Breast epithelium (tissue), 4 donors: ENCODE results near the gene GPR107. TPM values are rescaled to one million over a fixed set of nuclear protein-coding genes. Genes with fewer than 3 reads are reported as not detected.

ENCODE experiments used
- DNase-seq, 2 donors: peaks; one replicate each; pipeline ENCODE4 v3.0.0-alpha.2; 2019; ENCODE audit warnings: low spot score in 2 of 2
- H3K27ac ChIP-seq, 2 donors: fragments of 200-600 bp; sonication (generic) in 1 of 2; one replicate each; pipeline ENCODE4 v1.5.1; 2016 to 2019; ENCODE audit warnings: mild to moderate bottlenecking in 1 of 2
- H3K27me3 ChIP-seq, 2 donors: fragments of 200-600 bp; sonication (generic) in 1 of 2; one replicate each; pipeline versions ENCODE4 v1.5.1 to v1.6.0; 2017 to 2019; ENCODE audit warnings: control low read depth in 1 of 2, mild to moderate bottlenecking in 1 of 2
- H3K36me3 ChIP-seq: fragments of 200-600 bp; one replicate; pipeline ENCODE4 v1.5.1; 2019
- H3K4me1 ChIP-seq, 2 donors: fragments of 200-600 bp; sonication (generic); one replicate each; pipeline ENCODE4 v1.5.1; 2016 to 2019; ENCODE audit warnings: control low read depth in 1 of 2
- H3K4me3 ChIP-seq, 3 donors: fragments of 200-600 bp; sonication (generic); 1 replicate in 2 of 3; 2 replicates in 1 of 3; pipeline ENCODE4 v1.5.1; 2016 to 2019; ENCODE audit warnings: mild to moderate bottlenecking in 3 of 3, moderate library complexity in 2 of 3
- H3K9me3 ChIP-seq, 2 donors: fragments of 200-600 bp; sonication (generic) in 1 of 2; one replicate each; pipeline ENCODE4 v1.5.1; 2016 to 2019; ENCODE audit warnings: control low read depth in 1 of 2
- POLR2A ChIP-seq: fragments of 450-650 bp; IDR thresholded peaks from one replicate; pipeline ENCODE4 v1.6.1; 2016; ENCODE audit warnings: antibody characterized with exemption, mild to moderate bottlenecking, moderate library complexity
- POLR2AphosphoS5 ChIP-seq, 3 donors: sonication (generic); formaldehyde crosslinking; IDR thresholded peaks; one replicate each; pipeline ENCODE4 v1.6.1; 2017; ENCODE audit warnings: antibody characterized with exemption in 3 of 3
- intact Hi-C: fragments of 100-400 bp; cut with DNase I; formaldehyde crosslinking; loops from one replicate; pipeline ENCODE4 v1.15.1; 2023; ENCODE audit warnings: low total_unique reads
- total RNA-seq, 3 donors: library from RNA; depleted of rRNA; stranded (reverse); fragments of >200 nt; gene quantifications; one replicate each; pipeline ENCODE4 v1.1.0, GENCODE V29; 2016
- TF ChIP-seq, protein P1 (sequence below), 3 donors: fragments of 450-650 bp; IDR thresholded peaks; one replicate each; pipeline ENCODE4 v1.5.1; 2016 to 2017; ENCODE audit warnings: antibody characterized with exemption in 3 of 3, mild to moderate bottlenecking in 3 of 3, moderate library complexity in 3 of 3

Gene GPR107
- total RNA-seq, 3 donors from 2014 or later, result 22.5 to 26.9 (median 25.6) TPM

DNA sequence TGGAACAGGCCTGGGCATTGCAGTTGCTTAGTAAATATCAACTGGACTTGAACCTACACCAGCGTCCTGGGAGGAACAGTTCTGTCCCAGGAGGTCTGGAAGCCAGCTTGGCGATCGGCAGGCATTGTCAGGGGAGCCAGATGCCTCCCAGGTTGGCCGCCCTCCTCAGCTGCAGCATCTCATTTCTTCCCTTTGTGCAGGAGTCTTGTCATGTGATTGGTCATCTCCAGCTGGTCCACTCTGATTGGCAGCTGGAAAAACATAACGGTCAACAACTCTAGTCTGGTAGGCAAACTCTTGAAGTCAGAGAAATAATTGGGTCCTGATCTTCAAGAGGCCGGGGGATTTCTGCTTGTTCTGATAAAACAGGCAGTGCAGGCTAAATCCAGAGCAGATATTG, 88.9 kb downstream of the GPR107 start:
- H3K4me3 ChIP-seq, result no peak overlapping the region
- H3K27me3 ChIP-seq, result no peaks in the 10 kb centered on the region
- H3K36me3 ChIP-seq, result no peaks in the 10 kb centered on the region
- no peaks in the 10 kb centered on the region for H3K9me3 ChIP-seq
- TF ChIP-seq POLR2AphosphoS5 (IDR thresholded peaks at IDR 0.05) (no peak), POLR2A (no peak)
- TF ChIP-seq, protein P1, sequence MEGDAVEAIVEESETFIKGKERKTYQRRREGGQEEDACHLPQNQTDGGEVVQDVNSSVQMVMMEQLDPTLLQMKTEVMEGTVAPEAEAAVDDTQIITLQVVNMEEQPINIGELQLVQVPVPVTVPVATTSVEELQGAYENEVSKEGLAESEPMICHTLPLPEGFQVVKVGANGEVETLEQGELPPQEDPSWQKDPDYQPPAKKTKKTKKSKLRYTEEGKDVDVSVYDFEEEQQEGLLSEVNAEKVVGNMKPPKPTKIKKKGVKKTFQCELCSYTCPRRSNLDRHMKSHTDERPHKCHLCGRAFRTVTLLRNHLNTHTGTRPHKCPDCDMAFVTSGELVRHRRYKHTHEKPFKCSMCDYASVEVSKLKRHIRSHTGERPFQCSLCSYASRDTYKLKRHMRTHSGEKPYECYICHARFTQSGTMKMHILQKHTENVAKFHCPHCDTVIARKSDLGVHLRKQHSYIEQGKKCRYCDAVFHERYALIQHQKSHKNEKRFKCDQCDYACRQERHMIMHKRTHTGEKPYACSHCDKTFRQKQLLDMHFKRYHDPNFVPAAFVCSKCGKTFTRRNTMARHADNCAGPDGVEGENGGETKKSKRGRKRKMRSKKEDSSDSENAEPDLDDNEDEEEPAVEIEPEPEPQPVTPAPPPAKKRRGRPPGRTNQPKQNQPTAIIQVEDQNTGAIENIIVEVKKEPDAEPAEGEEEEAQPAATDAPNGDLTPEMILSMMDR (IDR thresholded peaks at IDR 0.05), result no peak
- no peaks in the 10 kb centered on the region for H3K4me1 ChIP-seq
- no peak overlapping the region for H3K27ac ChIP-seq
- no peak for DNase-seq
- intact Hi-C loops, result no loop called here

DNA sequence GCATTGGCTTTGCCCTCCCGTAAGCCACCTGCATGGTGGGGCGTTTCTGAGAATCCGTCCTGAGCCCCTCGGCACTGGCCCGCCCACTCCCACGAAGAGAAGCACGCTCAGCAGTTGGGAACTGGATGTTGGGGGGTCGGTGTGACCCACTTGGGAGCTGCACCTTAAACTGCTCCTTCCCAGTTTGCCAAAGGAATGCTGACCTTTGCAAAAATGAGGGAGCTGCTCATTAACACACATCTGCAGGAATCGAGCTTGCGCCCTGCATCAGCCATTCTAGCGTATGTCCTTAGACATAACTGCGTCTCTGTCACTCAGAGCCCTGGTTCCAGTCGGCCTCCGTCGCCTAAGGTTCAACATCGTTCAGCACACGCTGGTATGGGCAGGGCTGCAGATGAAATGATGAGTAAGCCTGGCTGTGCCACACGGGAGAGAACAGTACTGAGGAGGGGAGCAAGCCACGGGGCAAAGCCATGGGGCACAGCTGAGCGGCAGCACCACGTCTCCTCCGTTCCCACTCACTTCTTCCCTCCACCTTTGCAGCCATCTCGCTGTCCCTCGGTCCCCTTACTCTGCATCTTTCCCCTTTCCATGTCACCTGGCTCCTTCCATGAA, 89.7 kb downstream of the GPR107 start:
- intact Hi-C loops, result no loop called here
- no peaks in the 10 kb centered on the region for H3K36me3 ChIP-seq
- H3K27me3 ChIP-seq, result no peaks in the 10 kb centered on the region
- no peak overlapping the region for H3K4me3 ChIP-seq
- no peak for TF ChIP-seq POLR2A
- TF ChIP-seq POLR2AphosphoS5 (IDR thresholded peaks at IDR 0.05), result no peak
- TF ChIP-seq, protein P1 (IDR thresholded peaks at IDR 0.05), result no peak
- no peak for DNase-seq
- H3K9me3 ChIP-seq, result no peaks in the 10 kb centered on the region
- no peaks in the 10 kb centered on the region for H3K4me1 ChIP-seq
- H3K27ac ChIP-seq, result no peak overlapping the region

DNA sequence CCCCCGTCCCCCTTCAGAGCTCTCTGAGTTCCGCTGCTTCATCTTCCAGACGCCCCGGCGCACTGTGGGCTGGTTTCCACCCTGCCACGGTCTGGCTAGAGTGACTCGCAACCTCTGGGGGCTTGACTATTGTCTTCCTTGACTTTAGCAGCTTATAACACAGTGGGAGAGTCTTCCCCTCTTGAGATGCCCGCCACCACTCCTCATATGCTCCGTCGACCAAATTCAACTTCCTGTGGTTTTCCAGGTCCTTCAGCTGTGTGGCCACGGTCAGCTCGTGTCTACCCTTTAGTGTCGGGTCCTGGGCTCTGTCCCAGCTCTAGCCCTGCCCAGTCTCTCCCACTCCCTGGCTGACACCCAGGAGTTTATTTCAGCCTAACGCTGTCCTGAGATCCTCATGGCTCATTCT, 90.3 kb downstream of the GPR107 start:
- intact Hi-C loops, result no loop called here
- peak overlapping the region in 1 of 3 donors; percentile 46 for H3K4me3 ChIP-seq

DNA sequence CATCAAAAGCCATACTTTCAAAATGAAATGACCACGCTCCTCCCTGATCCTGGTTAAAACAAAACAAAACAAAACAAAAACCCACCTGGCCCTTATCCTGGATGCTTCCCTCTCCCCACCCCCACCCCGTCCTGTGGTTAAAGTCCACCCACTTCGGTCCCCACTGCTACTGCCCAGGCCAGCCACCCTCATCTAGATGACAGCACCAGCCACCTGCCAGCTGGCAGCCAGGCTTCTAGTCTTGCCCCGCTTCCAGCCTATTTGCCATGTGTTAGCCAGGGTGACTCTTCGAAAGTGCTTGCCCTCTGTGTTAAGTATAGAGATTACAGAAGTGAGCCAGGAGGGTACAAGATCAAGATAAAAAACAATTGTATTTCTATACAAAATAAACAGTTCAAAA, 91.0 kb downstream of the GPR107 start:
- H3K27ac ChIP-seq, result no peak overlapping the region
- no peaks in the 10 kb centered on the region for H3K9me3 ChIP-seq
- H3K36me3 ChIP-seq, result no peaks in the 10 kb centered on the region
- no peak for DNase-seq
- intact Hi-C loops, result no loop called here
- no peak overlapping the region for H3K4me3 ChIP-seq
- TF ChIP-seq, protein P1 (IDR thresholded peaks at IDR 0.05), result no peak
- no peaks in the 10 kb centered on the region for H3K4me1 ChIP-seq
- no peaks in the 10 kb centered on the region for H3K27me3 ChIP-seq

More for the DNA sequence above, 90.3 kb downstream of the GPR107 start:
- TF ChIP-seq, protein P1 (IDR thresholded peaks at IDR 0.05), result no peak
- TF ChIP-seq POLR2AphosphoS5 (IDR thresholded peaks at IDR 0.05) (no peak), POLR2A (no peak)
- H3K27ac ChIP-seq, result peak overlapping the region in 1 of 2 donors; percentile 25
- H3K4me1 ChIP-seq, result no peaks in the 10 kb centered on the region
- DNase-seq, result no peak
- no peaks in the 10 kb centered on the region for H3K27me3 ChIP-seq
- H3K9me3 ChIP-seq, result no peaks in the 10 kb centered on the region
- H3K36me3 ChIP-seq, result no peaks in the 10 kb centered on the region

DNA sequence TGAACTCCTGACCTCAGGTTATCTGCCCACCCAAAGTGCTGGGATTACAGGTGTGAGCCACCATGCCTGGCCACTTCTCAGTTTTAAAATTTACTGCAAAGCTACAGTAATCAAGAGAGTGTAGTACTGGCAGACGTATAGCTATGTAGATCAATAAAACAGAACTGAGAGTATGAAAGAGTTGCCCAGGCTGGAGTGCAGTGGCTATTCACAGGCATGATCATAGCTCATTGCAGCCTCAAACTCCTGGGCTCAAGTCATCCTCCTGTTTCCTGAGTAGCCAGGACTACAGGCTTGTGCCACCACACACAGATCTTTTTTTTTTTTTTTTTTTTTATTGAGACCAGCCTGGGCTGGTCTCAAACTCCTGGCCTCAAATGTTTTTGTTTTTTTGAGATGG, 92.0 kb downstream of the GPR107 start:
- H3K27ac ChIP-seq, result no peak overlapping the region
- DNase-seq, result no peak
- no peaks in the 10 kb centered on the region for H3K36me3 ChIP-seq
- TF ChIP-seq POLR2A (no peak), POLR2AphosphoS5 (IDR thresholded peaks at IDR 0.05) (no peak)
- TF ChIP-seq, protein P1 (IDR thresholded peaks at IDR 0.05), result no peak
- H3K27me3 ChIP-seq, result no peaks in the 10 kb centered on the region
- no peak overlapping the region for H3K4me3 ChIP-seq
- H3K9me3 ChIP-seq, result no peaks in the 10 kb centered on the region
- H3K4me1 ChIP-seq, result no peaks in the 10 kb centered on the region
- intact Hi-C loops, result no loop called here
